ENCODE data around the gene KPNA1. TPM values are rescaled to one million over a fixed set of nuclear protein-coding genes. Genes with fewer than 3 reads are reported as not detected.

KPNA1 gene
- total RNA-seq, 1 donor from 2014 or later: 72.9 TPM

DNA sequence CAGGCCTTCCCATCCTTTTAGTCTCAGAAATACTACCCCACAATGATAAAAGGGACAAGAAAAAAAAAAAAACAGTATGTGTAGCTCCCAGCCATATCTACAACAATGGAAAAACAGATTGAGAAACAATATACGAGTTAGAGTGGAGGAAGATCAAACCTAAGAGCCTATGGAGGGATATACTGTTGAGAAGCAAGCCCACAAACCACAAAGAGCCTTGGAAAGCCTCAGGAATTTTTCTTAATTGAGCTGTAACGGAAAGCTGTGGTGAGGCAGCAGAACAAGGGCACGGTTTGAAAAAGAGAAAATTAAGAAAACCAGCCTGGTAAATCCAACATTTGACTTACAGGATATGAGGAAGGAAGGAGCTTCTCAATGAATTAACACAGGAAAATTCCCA lies 21.4 kb downstream of the KPNA1 start:
- Mint-ChIP-seq H3K36me3 (ENCODE audit: low read depth) (peaks cover 61% of the 10 kb centered on the region), H3K27ac (no peak overlapping the region), H3K4me1 (peaks cover 10% of the 10 kb centered on the region), H3K27me3 (no peaks in the 10 kb centered on the region), H3K4me3 (no peak overlapping the region), H3K9me3 (no peaks in the 10 kb centered on the region)
- CTCF ChIA-PET: no interaction called here
- intact Hi-C loops (cut with micrococcal nuclease): no loop called here
- TF ChIP-seq, protein P1, sequence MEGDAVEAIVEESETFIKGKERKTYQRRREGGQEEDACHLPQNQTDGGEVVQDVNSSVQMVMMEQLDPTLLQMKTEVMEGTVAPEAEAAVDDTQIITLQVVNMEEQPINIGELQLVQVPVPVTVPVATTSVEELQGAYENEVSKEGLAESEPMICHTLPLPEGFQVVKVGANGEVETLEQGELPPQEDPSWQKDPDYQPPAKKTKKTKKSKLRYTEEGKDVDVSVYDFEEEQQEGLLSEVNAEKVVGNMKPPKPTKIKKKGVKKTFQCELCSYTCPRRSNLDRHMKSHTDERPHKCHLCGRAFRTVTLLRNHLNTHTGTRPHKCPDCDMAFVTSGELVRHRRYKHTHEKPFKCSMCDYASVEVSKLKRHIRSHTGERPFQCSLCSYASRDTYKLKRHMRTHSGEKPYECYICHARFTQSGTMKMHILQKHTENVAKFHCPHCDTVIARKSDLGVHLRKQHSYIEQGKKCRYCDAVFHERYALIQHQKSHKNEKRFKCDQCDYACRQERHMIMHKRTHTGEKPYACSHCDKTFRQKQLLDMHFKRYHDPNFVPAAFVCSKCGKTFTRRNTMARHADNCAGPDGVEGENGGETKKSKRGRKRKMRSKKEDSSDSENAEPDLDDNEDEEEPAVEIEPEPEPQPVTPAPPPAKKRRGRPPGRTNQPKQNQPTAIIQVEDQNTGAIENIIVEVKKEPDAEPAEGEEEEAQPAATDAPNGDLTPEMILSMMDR (IDR thresholded peaks at IDR 0.05): no peak
- DNase-seq (no peak), ATAC-seq (ENCODE audit: low read depth) (no peak)
- POLR2A ChIA-PET: interaction anchor here (1.2 kb wide), 1 partner anchor 22 kb away, joined by 5 read pairs; the partner anchor contains the start of gene KPNA1

DNA sequence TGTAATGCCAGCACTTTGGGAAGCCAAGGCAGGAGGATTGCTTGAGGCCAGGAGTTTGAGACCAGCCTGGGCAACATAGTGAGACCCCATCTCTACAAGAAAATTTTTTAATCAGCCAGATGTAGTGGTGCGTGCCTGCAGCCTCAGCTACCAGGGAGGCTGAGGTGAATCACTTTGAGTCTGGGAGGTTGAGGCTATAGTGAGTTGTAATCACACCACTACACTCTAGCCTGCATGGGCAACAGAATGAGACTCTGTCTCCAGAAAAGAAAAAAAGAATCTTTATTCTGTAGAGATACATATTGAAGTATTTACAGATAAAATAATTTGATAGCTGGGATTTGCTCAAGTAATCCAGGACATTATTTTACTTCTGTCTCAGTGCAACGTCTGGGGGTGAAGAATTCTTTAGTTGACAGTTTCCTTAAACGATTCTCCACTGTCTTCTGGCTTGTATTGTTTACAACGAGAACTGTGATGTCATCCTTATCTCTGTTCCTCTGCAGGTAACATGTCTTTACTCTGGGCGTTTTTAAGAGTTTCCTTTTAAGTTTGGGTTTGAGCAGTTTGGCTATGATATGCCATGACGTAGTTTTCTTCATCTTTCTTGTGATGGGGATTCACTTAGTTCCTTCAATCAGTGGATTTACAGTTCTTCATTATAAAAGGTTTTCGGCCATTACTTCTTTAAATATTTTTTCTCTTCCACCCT lies 26.3 kb downstream of the KPNA1 start:
- CTCF ChIA-PET: interaction anchor here (0.5 kb wide), 1 partner anchor 77 kb away, joined by 3 read pairs; no protein-coding TSS in a partner anchor
- TF ChIP-seq, protein P1 (IDR thresholded peaks at IDR 0.05): no peak
- Mint-ChIP-seq H3K9me3 (no peaks in the 10 kb centered on the region), H3K4me3 (no peak overlapping the region), H3K4me1 (peaks cover 2% of the 10 kb centered on the region), H3K27me3 (no peaks in the 10 kb centered on the region), H3K27ac (no peak overlapping the region), H3K36me3 (ENCODE audit: low read depth) (peaks cover 51% of the 10 kb centered on the region)
- DNase-seq (no peak), ATAC-seq (ENCODE audit: low read depth) (no peak)
- intact Hi-C loops (cut with micrococcal nuclease): no loop called here
- POLR2A ChIA-PET: interaction anchor here (0.5 kb wide), 1 partner anchor 541 kb away, joined by 7 read pairs; no protein-coding TSS in a partner anchor

DNA sequence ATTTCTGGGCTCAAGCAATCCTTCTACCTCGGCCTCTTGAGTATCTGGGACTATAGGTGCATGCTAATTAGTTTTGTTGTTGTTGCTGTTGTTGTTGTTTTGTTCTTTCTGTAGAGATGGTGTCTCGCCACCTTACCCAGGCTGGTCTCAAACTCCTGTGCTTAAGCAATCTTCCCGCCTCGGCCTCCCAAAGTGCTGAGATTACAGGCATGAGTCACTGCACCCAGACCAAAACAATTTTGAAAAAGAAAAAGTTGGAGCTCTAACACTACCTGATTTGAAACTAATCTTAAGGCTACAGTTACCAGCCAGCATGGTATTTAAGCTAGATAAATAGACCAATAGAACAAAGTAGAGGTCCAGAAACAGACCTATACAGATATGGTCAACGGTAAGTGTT lies 29.8 kb downstream of the KPNA1 start:
- CTCF ChIA-PET: no interaction called here
- TF ChIP-seq, protein P1 (IDR thresholded peaks at IDR 0.05): no peak
- intact Hi-C loops (cut with micrococcal nuclease): no loop called here
- H3K9me3 Mint-ChIP-seq: no peaks in the 10 kb centered on the region
- no peak overlapping the region for H3K4me3 Mint-ChIP-seq
- no peak overlapping the region for H3K27ac Mint-ChIP-seq
- peaks cover 37% of the 10 kb centered on the region for H3K36me3 Mint-ChIP-seq (ENCODE audit: low read depth)
- POLR2A ChIA-PET: no interaction called here
- DNase-seq (no peak), ATAC-seq (ENCODE audit: low read depth) (no peak)
- H3K4me1 Mint-ChIP-seq: peaks cover 27% of the 10 kb centered on the region
- H3K27me3 Mint-ChIP-seq: no peaks in the 10 kb centered on the region

DNA sequence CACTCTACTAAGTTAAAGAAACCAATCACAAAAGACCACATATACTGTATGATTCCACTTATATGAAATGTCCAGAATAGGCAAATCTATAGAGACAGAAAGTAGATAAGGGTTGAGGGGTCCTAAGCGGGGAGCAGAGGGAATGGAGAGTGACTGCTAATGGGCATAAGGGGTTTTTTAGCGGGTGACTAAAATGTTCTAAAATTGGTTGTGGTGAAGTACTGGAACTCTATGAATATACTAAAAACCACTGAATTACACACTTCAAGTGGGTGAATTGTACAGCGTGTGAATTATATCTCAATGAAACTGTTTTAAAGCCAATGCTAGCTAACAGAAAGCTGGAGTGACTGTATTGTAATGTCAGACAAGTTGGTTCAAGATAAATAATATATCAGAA lies 33.3 kb downstream of the KPNA1 start:
- ChIA-PET CTCF (no interaction called here), POLR2A (no interaction called here)
- no peaks in the 10 kb centered on the region for H3K27me3 Mint-ChIP-seq
- peaks cover 31% of the 10 kb centered on the region for H3K4me1 Mint-ChIP-seq
- no peak overlapping the region for H3K27ac Mint-ChIP-seq
- no peaks in the 10 kb centered on the region for H3K9me3 Mint-ChIP-seq
- TF ChIP-seq, protein P1 (IDR thresholded peaks at IDR 0.05): no peak
- H3K36me3 Mint-ChIP-seq (ENCODE audit: low read depth): peaks cover 26% of the 10 kb centered on the region
- ATAC-seq (ENCODE audit: low read depth) (no peak), DNase-seq (no peak)
- intact Hi-C loops (cut with micrococcal nuclease): no loop called here
- H3K4me3 Mint-ChIP-seq: no peak overlapping the region

DNA sequence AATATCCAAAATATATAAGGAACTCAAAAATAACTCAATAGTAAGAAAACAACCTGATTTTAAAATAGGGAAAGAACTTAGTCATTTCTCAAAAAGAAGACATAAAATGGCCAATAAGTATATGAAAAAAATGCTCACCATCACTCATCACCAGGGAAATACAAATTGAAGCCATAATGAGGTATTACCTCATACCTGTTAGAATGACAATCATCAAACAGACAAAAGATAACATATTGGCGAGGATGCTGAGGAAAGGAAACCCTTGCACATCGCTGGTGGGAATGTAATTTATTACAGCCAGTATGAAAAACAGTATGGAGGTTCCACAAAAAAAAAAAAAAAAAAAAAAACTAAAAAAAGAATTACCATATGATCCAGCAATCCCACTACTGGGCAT lies 38.2 kb downstream of the KPNA1 start:
- no peak for DNase-seq
- no peak for ATAC-seq (ENCODE audit: low read depth)
- TF ChIP-seq, protein P1 (IDR thresholded peaks at IDR 0.05): no peak
- Mint-ChIP-seq H3K4me3 (no peak overlapping the region), H3K27me3 (no peaks in the 10 kb centered on the region), H3K27ac (no peak overlapping the region), H3K4me1 (peaks cover 35% of the 10 kb centered on the region), H3K9me3 (no peaks in the 10 kb centered on the region), H3K36me3 (ENCODE audit: low read depth) (peaks cover 29% of the 10 kb centered on the region)
- intact Hi-C loops (cut with micrococcal nuclease): no loop called here
- POLR2A ChIA-PET: no interaction called here
- CTCF ChIA-PET: no interaction called here

All from activated B cell treated with CpG ODN at 0.5 μM for 24 hours (primary cell).